SKM-1 (cell line): ENCODE measurements around the gene BPIFB2.
"Not testable (repeated sequence)": the region's sequence is repeated elsewhere in the genome, so short reads cannot be mapped to it uniquely, and the experiment has no call there.

Experiments
- DNase-seq: peaks from one replicate; lab custom pipeline; 2025; ENCODE audit not compliant: unreplicated experiment; lab: John Stamatoyannopoulos, UW

BPIFB2 gene, protein sequence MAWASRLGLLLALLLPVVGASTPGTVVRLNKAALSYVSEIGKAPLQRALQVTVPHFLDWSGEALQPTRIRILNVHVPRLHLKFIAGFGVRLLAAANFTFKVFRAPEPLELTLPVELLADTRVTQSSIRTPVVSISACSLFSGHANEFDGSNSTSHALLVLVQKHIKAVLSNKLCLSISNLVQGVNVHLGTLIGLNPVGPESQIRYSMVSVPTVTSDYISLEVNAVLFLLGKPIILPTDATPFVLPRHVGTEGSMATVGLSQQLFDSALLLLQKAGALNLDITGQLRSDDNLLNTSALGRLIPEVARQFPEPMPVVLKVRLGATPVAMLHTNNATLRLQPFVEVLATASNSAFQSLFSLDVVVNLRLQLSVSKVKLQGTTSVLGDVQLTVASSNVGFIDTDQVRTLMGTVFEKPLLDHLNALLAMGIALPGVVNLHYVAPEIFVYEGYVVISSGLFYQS

GRCh38 chr20:33007376-33008335 lies at the start of gene BPIFB2:
Gene BPIFB2 (plus strand): TSS chr20:33007704. CDS start chr20:33008575, 871 bp downstream.
- DNase-seq, result no peak

GRCh38 chr20:32958574-32958973 lies 48.9 kb upstream of the BPIFB2 start:
- DNase-seq, result no peak

DNA sequence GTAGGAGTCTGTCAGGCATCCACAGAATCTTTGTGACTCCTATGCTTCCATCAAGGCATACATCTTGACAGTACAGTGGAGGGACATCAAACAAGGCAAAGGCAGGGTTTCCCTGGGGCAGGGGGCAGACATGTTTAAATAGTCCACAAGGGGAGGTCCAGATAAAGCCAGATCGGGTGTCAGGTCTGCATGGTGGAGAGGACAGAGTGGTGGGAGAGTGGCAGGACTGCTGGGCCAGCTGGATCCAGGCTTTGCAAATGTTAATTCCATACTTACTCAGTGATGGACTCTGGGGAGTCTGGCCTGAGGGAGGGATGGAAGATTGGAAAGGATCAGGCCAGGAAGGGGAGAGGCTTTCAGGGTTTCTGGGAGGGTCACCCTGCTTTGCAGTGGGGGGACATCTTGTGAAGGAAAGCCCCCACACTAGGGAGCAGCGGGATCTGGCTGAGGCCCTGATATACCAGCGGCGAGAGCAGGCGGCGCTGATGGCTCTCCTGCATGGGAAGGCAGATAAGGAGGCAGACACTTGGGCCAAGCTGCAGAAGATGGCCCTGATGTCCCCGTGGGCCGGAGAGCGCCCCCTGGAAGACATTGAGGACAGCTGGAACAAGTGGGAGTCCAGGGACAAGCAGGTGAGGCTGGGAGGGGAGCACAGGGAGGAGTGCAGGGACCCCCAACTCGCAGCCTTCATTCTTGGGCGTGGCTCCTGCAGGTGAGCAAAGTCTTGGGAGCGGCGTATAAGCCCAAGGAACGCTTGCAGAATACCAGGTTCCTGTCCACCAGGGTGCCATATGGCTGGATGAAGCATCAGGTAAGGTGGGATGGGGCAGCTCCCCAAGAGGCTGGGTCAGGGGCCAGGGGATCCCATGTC lies 47.9 kb upstream of the BPIFB2 start:
- DNase-seq, result no peak

GRCh38 chr20:32960222-32960518 lies 47.3 kb upstream of the BPIFB2 start:
- DNase-seq, result no peak

DNA sequence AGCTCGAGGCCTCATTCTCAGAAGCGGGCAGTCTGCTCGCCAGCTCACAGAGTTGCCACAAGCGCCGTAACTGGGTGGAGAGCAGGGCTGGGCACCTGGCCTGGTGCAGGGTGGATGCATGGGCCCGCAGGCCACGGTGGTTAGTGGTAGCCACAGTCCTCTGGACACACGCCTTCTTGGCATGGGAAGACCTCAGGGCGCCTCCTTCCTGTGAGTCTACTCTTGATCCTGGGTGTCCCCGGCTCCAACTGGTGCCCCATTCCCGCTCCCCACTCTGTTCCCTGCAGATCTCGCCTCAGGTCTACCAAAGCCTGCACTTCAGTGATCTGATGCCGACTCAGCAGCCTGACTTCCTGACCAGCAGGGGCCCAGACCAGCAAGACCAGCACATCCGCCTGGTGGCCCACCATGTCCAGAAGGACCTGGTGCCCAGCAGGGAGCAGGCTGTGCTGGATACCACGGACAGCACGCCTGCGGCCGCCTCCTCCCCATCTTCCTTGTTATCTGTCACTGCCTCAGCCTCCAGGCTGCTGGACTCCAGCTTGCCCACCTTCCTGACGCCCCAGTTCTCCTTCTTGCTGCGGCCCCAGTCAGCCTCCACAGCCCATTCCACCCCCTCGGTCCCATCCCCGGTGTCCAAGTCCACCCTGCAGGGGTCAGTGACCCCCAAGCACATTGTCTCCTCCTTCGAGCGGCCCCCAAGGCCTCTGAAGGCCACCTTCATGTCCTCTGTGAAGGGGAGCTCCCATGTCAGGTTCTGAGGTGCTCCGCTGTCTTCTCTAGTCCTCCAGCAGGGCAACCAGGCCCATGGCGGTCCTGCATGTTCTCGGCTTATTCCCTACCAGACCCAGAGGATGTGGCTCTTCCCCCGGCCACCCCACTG lies 46.4 kb upstream of the BPIFB2 start:
- no peak for DNase-seq

DNA sequence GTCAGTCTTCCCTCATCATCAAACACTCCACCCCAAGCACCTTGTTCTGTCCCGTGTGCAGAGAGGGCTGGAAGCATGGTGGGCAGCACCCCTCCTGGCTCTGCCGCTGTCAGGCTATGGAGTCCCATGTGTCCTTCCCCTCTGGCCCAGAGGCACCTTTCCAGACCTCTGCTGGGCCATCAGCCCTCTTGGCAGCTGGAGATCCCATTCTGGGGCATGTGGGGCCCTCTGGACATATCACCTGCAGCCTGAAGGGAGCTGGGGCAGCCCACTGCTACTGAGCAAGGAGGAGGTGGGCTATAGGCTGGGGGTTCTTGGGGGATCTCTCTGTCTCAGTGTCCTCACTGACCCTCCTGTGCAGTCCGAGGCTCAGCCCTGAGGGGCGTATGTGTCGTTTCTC lies 45.5 kb upstream of the BPIFB2 start:
- DNase-seq, result no peak

DNA sequence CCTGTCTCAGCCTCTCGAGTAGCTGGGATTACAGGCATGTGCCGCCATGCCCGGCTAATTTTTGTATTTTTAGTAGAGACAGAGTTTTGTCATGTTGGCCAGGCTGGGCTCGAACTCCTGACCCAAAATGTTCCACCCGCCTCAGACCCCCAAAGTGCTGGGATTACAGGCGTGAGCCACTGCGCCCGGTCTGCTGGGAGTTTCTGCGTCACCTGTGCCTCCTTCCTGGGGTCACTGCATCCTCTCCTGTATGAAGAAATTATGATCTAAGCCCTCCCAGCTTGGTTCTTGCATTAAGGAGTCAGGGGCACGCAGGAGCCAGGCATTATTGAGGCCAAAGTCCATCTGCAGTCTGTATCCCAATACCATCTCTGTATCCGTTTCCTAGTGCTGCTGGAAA lies 44.9 kb upstream of the BPIFB2 start:
- not testable (repeated sequence) for DNase-seq

DNA sequence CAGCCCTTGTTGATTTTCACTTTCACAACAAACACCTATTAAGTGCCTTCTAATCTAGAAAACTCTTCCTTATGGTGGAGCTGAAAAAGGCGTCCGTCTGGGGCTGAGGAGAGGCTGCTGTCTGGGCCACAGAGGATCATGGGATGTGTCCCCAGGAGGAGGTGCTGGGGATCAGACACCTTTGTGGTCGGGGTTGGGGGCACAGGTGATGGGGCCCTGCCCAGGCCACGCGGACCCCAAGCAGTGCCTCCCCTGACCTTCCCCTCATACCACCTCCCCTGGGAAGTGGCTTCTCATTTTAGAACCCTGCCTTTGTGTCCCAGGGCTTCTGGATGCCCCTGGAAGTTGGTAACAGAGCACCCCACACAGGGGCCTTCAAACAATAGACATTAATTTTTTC lies 44.3 kb upstream of the BPIFB2 start:
- DNase-seq, result no peak

GRCh38 chr20:32964575-32964974 lies 42.9 kb upstream of the BPIFB2 start:
- no peak for DNase-seq

- no peak for DNase-seq
Measured at GRCh38 chr20:32965115-32965514, 42.4 kb upstream of the BPIFB2 start.

- no peak for DNase-seq
Measured at GRCh38 chr20:32965581-32966373, 41.7 kb upstream of the BPIFB2 start.

DNA sequence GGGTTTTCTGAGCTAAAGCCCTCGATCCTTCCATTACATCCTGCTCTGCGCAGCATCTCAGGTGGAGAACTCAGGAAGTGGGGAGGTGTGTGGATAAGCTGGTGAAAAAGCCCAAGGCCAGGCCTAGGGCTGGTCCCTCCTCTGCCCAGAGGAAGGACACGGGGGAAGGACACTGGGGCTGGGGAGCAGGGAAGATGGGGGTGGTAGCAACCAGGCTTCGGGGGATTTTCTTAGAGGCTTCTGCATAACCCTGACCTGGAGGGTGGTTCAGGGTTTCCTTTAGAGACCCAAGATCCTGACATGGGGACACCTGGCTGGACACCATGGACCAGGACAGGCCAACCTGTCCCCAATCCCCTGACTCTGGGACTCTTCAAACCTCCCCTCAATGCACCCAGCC lies 41.1 kb upstream of the BPIFB2 start:
- DNase-seq, result no peak

DNA sequence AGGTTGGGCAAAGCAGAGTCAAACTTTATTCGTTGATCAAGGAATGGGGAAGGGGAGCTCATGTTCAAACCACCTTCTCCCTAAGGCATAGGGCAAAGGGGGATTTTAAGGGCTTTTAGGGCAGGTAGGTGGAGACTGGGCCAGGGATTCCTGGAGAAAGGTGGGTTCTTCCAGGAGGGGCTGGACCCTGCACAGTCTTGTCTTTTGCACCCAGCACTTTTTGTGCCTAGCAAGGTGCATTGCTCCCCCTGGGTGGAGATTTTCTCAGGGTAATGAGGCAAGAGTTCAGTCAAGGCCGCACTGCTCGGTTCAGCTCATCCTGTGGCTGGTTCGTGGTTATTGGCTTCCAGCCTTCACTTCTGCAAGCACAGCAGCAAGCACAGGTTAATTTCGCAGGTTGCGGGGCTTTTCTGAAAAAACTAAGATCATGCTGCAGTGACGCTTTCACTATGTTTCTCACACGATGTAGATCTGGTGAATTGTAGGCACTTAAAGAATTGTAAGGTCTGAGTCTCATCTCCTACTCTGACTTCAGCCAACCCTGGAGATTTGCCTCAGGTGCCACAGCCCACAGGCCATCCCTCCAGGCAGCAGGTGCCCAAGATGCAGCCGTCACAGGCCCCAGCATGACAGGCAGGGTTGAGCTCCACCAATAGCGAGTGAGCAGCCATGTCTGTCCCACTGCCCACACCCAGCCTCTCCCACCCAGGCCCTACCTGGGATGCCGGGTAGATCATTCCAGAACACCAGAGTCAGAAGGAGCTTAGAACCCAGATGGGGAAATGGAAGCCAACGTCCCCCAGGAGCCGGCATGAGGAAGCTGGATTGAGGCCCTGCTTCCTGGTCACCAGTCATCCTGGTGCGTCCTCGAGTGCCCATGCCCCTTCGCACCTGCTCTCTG lies 40.4 kb upstream of the BPIFB2 start:
- DNase-seq, result no peak

DNA sequence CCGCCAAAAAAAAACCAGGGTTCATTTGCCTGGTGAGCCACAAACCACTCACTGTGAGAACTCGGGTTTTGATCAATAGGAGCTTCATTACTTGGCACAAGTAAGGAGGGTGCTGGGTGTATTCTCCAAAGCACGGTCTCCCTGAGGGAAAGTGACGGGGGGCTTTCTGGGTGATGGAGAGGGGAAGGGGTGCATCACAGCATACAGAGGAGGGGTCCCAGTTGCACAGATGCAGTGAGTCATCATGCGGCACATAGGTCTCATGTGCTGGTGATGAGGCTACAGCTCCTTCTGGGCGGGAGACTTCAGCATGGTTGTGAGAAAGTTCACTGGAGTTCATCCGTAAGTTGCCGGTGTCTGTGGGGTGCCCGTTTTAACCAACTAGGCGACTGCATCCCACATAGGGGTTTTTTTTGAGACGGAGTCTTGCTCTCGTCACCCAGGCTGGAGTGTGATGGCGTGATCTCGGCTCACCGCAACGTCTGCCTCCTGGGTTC lies 39.5 kb upstream of the BPIFB2 start:
- no peak for DNase-seq

GRCh38 chr20:32968478-32969241 lies 38.8 kb upstream of the BPIFB2 start:
- no peak for DNase-seq

GRCh38 chr20:32969356-32970114 lies 38.0 kb upstream of the BPIFB2 start:
- DNase-seq, result no peak
